ENCODE data around the gene PPFIBP2. TPM values are rescaled to one million over a fixed set of nuclear protein-coding genes. Genes with fewer than 3 reads are reported as not detected.
"Not testable (repeated sequence)": the region's sequence is repeated elsewhere in the genome, so short reads cannot be mapped to it uniquely, and the experiment has no call there.

Gene PPFIBP2
- polyA plus RNA-seq, 4 donors: 26.5 to 71.7 (median 62.4) TPM

- no peaks in the 10 kb centered on the region for H3K9me3 ChIP-seq (ENCODE audit: control insufficient read depth in 2 of 2, insufficient read depth in 1 of 2, low read depth in 1 of 2, low read length in 1 of 2)
- H3K36me3 ChIP-seq (ENCODE audit: control insufficient read depth in 3 of 3, insufficient read depth in 2 of 3, low read depth in 1 of 3, low read length in 3 of 3): peaks cover 0 to 9% (median 0%) of the 10 kb centered on the region in 3 donors
- WGBS, 3 donors: 90 to 97% (median 90%) methylated on average over 12 of the region's 12 CpGs
- H3K4me3 ChIP-seq (ENCODE audit: low read depth in 1 of 3, low read length in 3 of 3): no peak overlapping the region
- peaks cover 0 to 22% (median 5%) of the 10 kb centered on the region in 3 donors for H3K4me1 ChIP-seq (ENCODE audit: control insufficient read depth in 3 of 3, insufficient read depth in 2 of 3, low read depth in 1 of 3, low read length in 2 of 3)
- H3K27ac ChIP-seq (ENCODE audit: low read depth in 1 of 3, low read length in 2 of 3): no peak overlapping the region
- no peaks in the 10 kb centered on the region for H3K27me3 ChIP-seq (ENCODE audit: control insufficient read depth in 3 of 3, insufficient read depth in 3 of 3, low read length in 3 of 3)
- FAIRE-seq (no peak), DNase-seq (no peak)
These were observed 2.7 kb downstream of the PPFIBP2 start for GRCh38 chr11:7516475-7516874.

GRCh38 chr11:7517743-7518142 is 3.9 kb downstream of the PPFIBP2 start:
- FAIRE-seq; H3K27me3 ChIP-seq (ENCODE audit: control insufficient read depth in 3 of 3, insufficient read depth in 3 of 3, low read length in 3 of 3): not testable (repeated sequence)
- 95 to 96% (median 95%) methylated on average over 13 of the region's 13 CpGs for WGBS, 3 donors

GRCh38 chr11:7518811-7519562 is 5.2 kb downstream of the PPFIBP2 start:
- Histone ChIP-seq H3K27me3 (ENCODE audit: control insufficient read depth in 3 of 3, insufficient read depth in 3 of 3, low read length in 3 of 3) (no peaks in the 10 kb centered on the region), H3K9me3 (ENCODE audit: control insufficient read depth in 2 of 2, insufficient read depth in 1 of 2, low read depth in 1 of 2, low read length in 1 of 2) (no peaks in the 10 kb centered on the region), H3K4me1 (ENCODE audit: control insufficient read depth in 3 of 3, insufficient read depth in 2 of 3, low read depth in 1 of 3, low read length in 2 of 3) (peaks cover 0 to 29% (median 9%) of the 10 kb centered on the region in 3 donors), H3K36me3 (ENCODE audit: control insufficient read depth in 3 of 3, insufficient read depth in 2 of 3, low read depth in 1 of 3, low read length in 3 of 3) (peaks cover 0 to 9% (median 0%) of the 10 kb centered on the region in 3 donors), H3K4me3 (ENCODE audit: low read depth in 1 of 3, low read length in 3 of 3) (no peak overlapping the region), H3K27ac (ENCODE audit: low read depth in 1 of 3, low read length in 2 of 3) (no peak overlapping the region)
- no peak for DNase-seq
- WGBS, 3 donors: 93 to 95% (median 95%) methylated on average over 23 of the region's 23 CpGs
- no peak for FAIRE-seq

More at GRCh38 chr11:7517743-7518142, 3.9 kb downstream of the PPFIBP2 start:
- H3K4me3 ChIP-seq (ENCODE audit: low read depth in 1 of 3, low read length in 3 of 3); DNase-seq; H3K27ac ChIP-seq (ENCODE audit: low read depth in 1 of 3, low read length in 2 of 3); H3K9me3 ChIP-seq (ENCODE audit: control insufficient read depth in 2 of 2, insufficient read depth in 1 of 2, low read depth in 1 of 2, low read length in 1 of 2); H3K36me3 ChIP-seq (ENCODE audit: control insufficient read depth in 3 of 3, insufficient read depth in 2 of 3, low read depth in 1 of 3, low read length in 3 of 3): not testable (repeated sequence)
- H3K4me1 ChIP-seq (ENCODE audit: control insufficient read depth in 3 of 3, insufficient read depth in 2 of 3, low read depth in 1 of 3, low read length in 2 of 3): peaks cover 0 to 21% (median 5%) of the 10 kb centered on the region in 3 donors

- 70 to 77% (median 74%) methylated on average over 17 to 18 of the region's 18 CpGs for WGBS, 3 donors
- H3K27ac ChIP-seq (ENCODE audit: low read depth in 1 of 3, low read length in 2 of 3): peak overlapping the region in 2 of 3 donors; percentile 44 to 78
- H3K4me3 ChIP-seq (ENCODE audit: low read depth in 1 of 3, low read length in 3 of 3): no peak overlapping the region
- FAIRE-seq: no peak
- no peak for DNase-seq
- H3K9me3 ChIP-seq (ENCODE audit: control insufficient read depth in 2 of 2, insufficient read depth in 1 of 2, low read depth in 1 of 2, low read length in 1 of 2): no peaks in the 10 kb centered on the region
- H3K4me1 ChIP-seq (ENCODE audit: control insufficient read depth in 3 of 3, insufficient read depth in 2 of 3, low read depth in 1 of 3, low read length in 2 of 3): peaks cover 0 to 42% (median 14%) of the 10 kb centered on the region in 3 donors
- H3K36me3 ChIP-seq (ENCODE audit: control insufficient read depth in 3 of 3, insufficient read depth in 2 of 3, low read depth in 1 of 3, low read length in 3 of 3): peaks cover 0 to 9% (median 0%) of the 10 kb centered on the region in 3 donors
- no peaks in the 10 kb centered on the region for H3K27me3 ChIP-seq (ENCODE audit: control insufficient read depth in 3 of 3, insufficient read depth in 3 of 3, low read length in 3 of 3)
These were observed 6.5 kb downstream of the PPFIBP2 start for GRCh38 chr11:7520011-7520942.

GRCh38 chr11:7520981-7521487 is 7.2 kb downstream of the PPFIBP2 start:
- FAIRE-seq: no peak
- Histone ChIP-seq H3K36me3 (ENCODE audit: control insufficient read depth in 3 of 3, insufficient read depth in 2 of 3, low read depth in 1 of 3, low read length in 3 of 3) (peaks cover 0 to 9% (median 0%) of the 10 kb centered on the region in 3 donors), H3K4me3 (ENCODE audit: low read depth in 1 of 3, low read length in 3 of 3) (no peak overlapping the region), H3K27me3 (ENCODE audit: control insufficient read depth in 3 of 3, insufficient read depth in 3 of 3, low read length in 3 of 3) (no peaks in the 10 kb centered on the region), H3K9me3 (ENCODE audit: control insufficient read depth in 2 of 2, insufficient read depth in 1 of 2, low read depth in 1 of 2, low read length in 1 of 2) (no peaks in the 10 kb centered on the region), H3K4me1 (ENCODE audit: control insufficient read depth in 3 of 3, insufficient read depth in 2 of 3, low read depth in 1 of 3, low read length in 2 of 3) (peaks cover 0 to 45% (median 16%) of the 10 kb centered on the region in 3 donors), H3K27ac (ENCODE audit: low read depth in 1 of 3, low read length in 2 of 3) (peak overlapping the region in 2 of 3 donors; percentile 8 to 44)
- WGBS, 3 donors: 0% methylated on average over 1 to 2 of the region's 2 CpGs
- DNase-seq: no peak

GRCh38 chr11:7522121-7522520 is 8.3 kb downstream of the PPFIBP2 start:
- Histone ChIP-seq H3K27ac (ENCODE audit: low read depth in 1 of 3, low read length in 2 of 3) (peak overlapping the region in 1 of 3 donors; percentile 62), H3K4me1 (ENCODE audit: control insufficient read depth in 3 of 3, insufficient read depth in 2 of 3, low read depth in 1 of 3, low read length in 2 of 3) (peaks cover 0 to 46% (median 15%) of the 10 kb centered on the region in 3 donors), H3K4me3 (ENCODE audit: low read depth in 1 of 3, low read length in 3 of 3) (no peak overlapping the region), H3K36me3 (ENCODE audit: control insufficient read depth in 3 of 3, insufficient read depth in 2 of 3, low read depth in 1 of 3, low read length in 3 of 3) (peaks cover 0 to 7% (median 0%) of the 10 kb centered on the region in 3 donors), H3K27me3 (ENCODE audit: control insufficient read depth in 3 of 3, insufficient read depth in 3 of 3, low read length in 3 of 3) (no peaks in the 10 kb centered on the region), H3K9me3 (ENCODE audit: control insufficient read depth in 2 of 2, insufficient read depth in 1 of 2, low read depth in 1 of 2, low read length in 1 of 2) (no peaks in the 10 kb centered on the region)
- DNase-seq (no peak), FAIRE-seq (no peak)
- 66 to 69% (median 68%) methylated on average over 4 of the region's 4 CpGs for WGBS, 3 donors

GRCh38 chr11:7522546-7522945 is 8.7 kb downstream of the PPFIBP2 start:
- no peaks in the 10 kb centered on the region for H3K27me3 ChIP-seq (ENCODE audit: control insufficient read depth in 3 of 3, insufficient read depth in 3 of 3, low read length in 3 of 3)
- FAIRE-seq: no peak
- WGBS, 3 donors: 89 to 91% (median 90%) methylated on average over 4 of the region's 4 CpGs
- no peak for DNase-seq
- H3K9me3 ChIP-seq (ENCODE audit: control insufficient read depth in 2 of 2, insufficient read depth in 1 of 2, low read depth in 1 of 2, low read length in 1 of 2): no peaks in the 10 kb centered on the region
- peak overlapping the region in 1 of 3 donors; percentile 80 for H3K27ac ChIP-seq (ENCODE audit: low read depth in 1 of 3, low read length in 2 of 3)
- H3K4me3 ChIP-seq (ENCODE audit: low read depth in 1 of 3, low read length in 3 of 3): no peak overlapping the region
- peaks cover 0 to 46% (median 15%) of the 10 kb centered on the region in 3 donors for H3K4me1 ChIP-seq (ENCODE audit: control insufficient read depth in 3 of 3, insufficient read depth in 2 of 3, low read depth in 1 of 3, low read length in 2 of 3)
- H3K36me3 ChIP-seq (ENCODE audit: control insufficient read depth in 3 of 3, insufficient read depth in 2 of 3, low read depth in 1 of 3, low read length in 3 of 3): peaks cover 0 to 7% (median 0%) of the 10 kb centered on the region in 3 donors

Data from small intestine (tissue), 7 donors.